ENCODE data around the gene DYRK4.

The DYRK4 gene

GRCh38 chr12:4566474-4566873, 4.5 kb downstream of the DYRK4 start:
- no peak for DNase-seq

- no peak for DNase-seq
Observed at GRCh38 chr12:4567073-4567881, 5.3 kb downstream of the DYRK4 start.

GRCh38 chr12:4569261-4569660, 7.3 kb downstream of the DYRK4 start:
- DNase-seq, result no peak

GRCh38 chr12:4572680-4573079, 10.7 kb downstream of the DYRK4 start:
- no peak for DNase-seq

GRCh38 chr12:4579305-4580102, 17.5 kb downstream of the DYRK4 start:
- peak; percentile 16 for DNase-seq

- DNase-seq, result no peak
Observed at GRCh38 chr12:4580281-4580688, 18.3 kb downstream of the DYRK4 start.

- DNase-seq, result no peak
Observed at GRCh38 chr12:4584281-4584680, 22.3 kb downstream of the DYRK4 start.

- DNase-seq, result no peak
Observed at GRCh38 chr12:4584896-4585295, 22.9 kb downstream of the DYRK4 start.

GRCh38 chr12:4586500-4586899, 24.5 kb downstream of the DYRK4 start:
- no peak for DNase-seq

GRCh38 chr12:4587108-4587507, 25.1 kb downstream of the DYRK4 start:
- DNase-seq, result no peak

GRCh38 chr12:4588916-4589315, 26.9 kb downstream of the DYRK4 start:
- DNase-seq, result no peak

GRCh38 chr12:4589941-4590340, 27.9 kb downstream of the DYRK4 start:
- DNase-seq, result no peak

GRCh38 chr12:4591180-4591687, 29.2 kb downstream of the DYRK4 start:
- DNase-seq, result no peak

GRCh38 chr12:4595881-4596280, 33.9 kb downstream of the DYRK4 start:
- DNase-seq, result no peak

GRCh38 chr12:4603421-4603820, 41.4 kb downstream of the DYRK4 start:
- peak; percentile 15 for DNase-seq

- no peak for DNase-seq
Observed at GRCh38 chr12:4603946-4604345, 41.9 kb downstream of the DYRK4 start.

GRCh38 chr12:4604684-4605193, 42.7 kb downstream of the DYRK4 start:
- peak; percentile 60 for DNase-seq

- DNase-seq, result no peak
Observed at GRCh38 chr12:4607056-4607455, 45.0 kb downstream of the DYRK4 start.

- no peak for DNase-seq
Observed at GRCh38 chr12:4609071-4609470, 47.1 kb downstream of the DYRK4 start.

GRCh38 chr12:4610481-4610880, 48.5 kb downstream of the DYRK4 start:
- DNase-seq, result no peak

- DNase-seq, result no peak
Observed at GRCh38 chr12:4615667-4616066, 53.7 kb downstream of the DYRK4 start.

GRCh38 chr12:4621511-4621910, 59.5 kb downstream of the DYRK4 start:
- no peak for DNase-seq

GRCh38 chr12:4626543-4626942, 64.5 kb downstream of the DYRK4 start:
- DNase-seq, result no peak

GRCh38 chr12:4628406-4628805, 66.4 kb downstream of the DYRK4 start:
- DNase-seq, result no peak

Measured in NCI-H1092 treated with DMSO at 0.1 percent for 48 hours (cell line).